ENCODE measurements around the gene HIVEP1. TPM values are rescaled to one million over a fixed set of nuclear protein-coding genes. Genes with fewer than 3 reads are reported as not detected.

Gene HIVEP1
- total RNA-seq, 1 donor from 2014 or later = 48.9 TPM

DNA sequence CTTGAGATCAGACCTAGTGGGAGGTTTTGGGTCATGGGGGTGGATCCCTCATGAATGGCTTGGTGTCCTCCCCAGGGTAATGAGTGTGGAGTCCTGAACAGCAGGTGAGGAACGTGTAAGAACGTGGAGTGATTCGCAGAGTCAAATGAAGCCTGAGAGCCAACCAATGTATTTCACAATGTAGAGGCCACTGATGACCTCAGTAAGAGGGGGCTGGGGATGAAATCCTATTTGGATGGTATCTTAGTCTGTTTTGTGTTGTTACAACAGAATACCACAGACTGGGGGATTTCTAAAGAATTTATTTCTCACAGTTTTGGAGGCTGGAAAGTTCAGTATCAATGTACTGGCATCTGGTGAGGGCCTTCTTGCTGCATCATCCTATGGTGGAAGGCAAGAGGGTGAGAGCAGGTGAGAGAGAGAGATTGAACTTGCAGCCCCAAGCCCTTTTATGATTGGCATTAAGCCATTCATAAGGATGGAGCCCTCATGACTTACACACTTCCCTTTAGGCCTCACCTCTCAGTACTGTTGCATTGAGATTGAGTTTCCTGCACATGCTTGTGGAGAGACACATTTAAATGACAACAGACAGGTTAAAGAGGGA, 47.3 kb upstream of the HIVEP1 start:
- Mint-ChIP-seq H3K27ac (ENCODE audit: unreplicated experiment) (no peak overlapping the region), H3K27me3 (ENCODE audit: low read depth, unreplicated experiment) (no peaks in the 10 kb centered on the region), H3K4me1 (ENCODE audit: low read depth, unreplicated experiment) (peaks cover 10% of the 10 kb centered on the region), H3K9me3 (ENCODE audit: unreplicated experiment) (peaks cover 2% of the 10 kb centered on the region), H3K36me3 (ENCODE audit: low read depth, unreplicated experiment) (peaks cover 2% of the 10 kb centered on the region), H3K4me3 (ENCODE audit: unreplicated experiment) (no peak overlapping the region)
- DNase-seq (ENCODE audit: low read depth) (no peak), FAIRE-seq (no peak)
- H3K9me3 ChIP-seq (ENCODE audit: insufficient read depth, low read depth, low read length) = no peaks in the 10 kb centered on the region
- H4K20me1 ChIP-seq (ENCODE audit: insufficient read depth, low read length) = no peaks in the 10 kb centered on the region
- H3K4me2 ChIP-seq (ENCODE audit: low read length) = no peak overlapping the region
- H3K4me3 ChIP-seq (ENCODE audit: insufficient read depth, low read depth, low read length) = no peak overlapping the region
- no peaks in the 10 kb centered on the region for H3K36me3 ChIP-seq (ENCODE audit: insufficient read depth, low read length)
- no peak overlapping the region for H3K27ac ChIP-seq (ENCODE audit: low read depth, low read length)
- no peak overlapping the region for H3K9ac ChIP-seq (ENCODE audit: low read length)
- H3K4me1 ChIP-seq (ENCODE audit: insufficient read depth, low read length) = peaks cover 9% of the 10 kb centered on the region
- H3K79me2 ChIP-seq (ENCODE audit: insufficient read depth, low read length) = no peaks in the 10 kb centered on the region
- H2AFZ ChIP-seq (ENCODE audit: low read depth, low read length) = no peak overlapping the region
- TF ChIP-seq EZH2 (IDR thresholded peaks at IDR 0.05; ENCODE audit: insufficient read depth, low read length) = no peak
- TF ChIP-seq, protein P1, sequence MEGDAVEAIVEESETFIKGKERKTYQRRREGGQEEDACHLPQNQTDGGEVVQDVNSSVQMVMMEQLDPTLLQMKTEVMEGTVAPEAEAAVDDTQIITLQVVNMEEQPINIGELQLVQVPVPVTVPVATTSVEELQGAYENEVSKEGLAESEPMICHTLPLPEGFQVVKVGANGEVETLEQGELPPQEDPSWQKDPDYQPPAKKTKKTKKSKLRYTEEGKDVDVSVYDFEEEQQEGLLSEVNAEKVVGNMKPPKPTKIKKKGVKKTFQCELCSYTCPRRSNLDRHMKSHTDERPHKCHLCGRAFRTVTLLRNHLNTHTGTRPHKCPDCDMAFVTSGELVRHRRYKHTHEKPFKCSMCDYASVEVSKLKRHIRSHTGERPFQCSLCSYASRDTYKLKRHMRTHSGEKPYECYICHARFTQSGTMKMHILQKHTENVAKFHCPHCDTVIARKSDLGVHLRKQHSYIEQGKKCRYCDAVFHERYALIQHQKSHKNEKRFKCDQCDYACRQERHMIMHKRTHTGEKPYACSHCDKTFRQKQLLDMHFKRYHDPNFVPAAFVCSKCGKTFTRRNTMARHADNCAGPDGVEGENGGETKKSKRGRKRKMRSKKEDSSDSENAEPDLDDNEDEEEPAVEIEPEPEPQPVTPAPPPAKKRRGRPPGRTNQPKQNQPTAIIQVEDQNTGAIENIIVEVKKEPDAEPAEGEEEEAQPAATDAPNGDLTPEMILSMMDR (IDR thresholded peaks at IDR 0.05; ENCODE audit: insufficient read depth, low read depth, low read length) = no peak
- no peaks in the 10 kb centered on the region for H3K27me3 ChIP-seq (ENCODE audit: insufficient read depth, low read length)

DNA sequence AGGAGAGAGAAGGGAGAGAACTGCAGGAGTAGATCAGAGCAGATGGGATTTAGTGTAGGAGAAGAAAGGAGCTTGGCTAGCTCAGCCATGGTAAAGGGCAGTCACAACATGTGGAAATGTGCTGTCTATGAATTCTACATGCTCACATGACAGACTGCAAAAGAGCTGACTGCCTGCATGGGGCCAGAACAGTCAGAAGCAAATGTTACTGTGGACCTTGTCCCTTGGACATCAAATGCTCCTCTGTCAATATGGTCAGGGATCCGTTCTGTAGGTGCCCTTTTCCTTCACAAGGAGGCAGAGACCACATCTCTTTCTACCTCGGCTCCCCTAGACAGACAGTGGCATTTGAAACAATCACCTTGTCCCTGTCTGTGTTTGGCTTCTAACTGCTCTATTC, 46.6 kb upstream of the HIVEP1 start:
- Histone ChIP-seq H3K9ac (ENCODE audit: low read length) (no peak overlapping the region), H3K4me1 (ENCODE audit: insufficient read depth, low read length) (peaks cover 14% of the 10 kb centered on the region)
- H3K36me3 Mint-ChIP-seq (ENCODE audit: low read depth, unreplicated experiment) = peaks cover 2% of the 10 kb centered on the region

More for the DNA sequence above, 46.6 kb upstream of the HIVEP1 start:
- no peak overlapping the region for H3K27ac Mint-ChIP-seq (ENCODE audit: unreplicated experiment)
- DNase-seq (ENCODE audit: low read depth) = no peak
- no peak overlapping the region for H3K4me3 ChIP-seq (ENCODE audit: insufficient read depth, low read depth, low read length)
- no peak overlapping the region for H3K4me3 Mint-ChIP-seq (ENCODE audit: unreplicated experiment)
- peaks cover 10% of the 10 kb centered on the region for H3K4me1 Mint-ChIP-seq (ENCODE audit: low read depth, unreplicated experiment)
- H3K27ac ChIP-seq (ENCODE audit: low read depth, low read length) = no peak overlapping the region
- TF ChIP-seq, protein P1 (IDR thresholded peaks at IDR 0.05; ENCODE audit: insufficient read depth, low read depth, low read length) = no peak
- TF ChIP-seq EZH2 (IDR thresholded peaks at IDR 0.05; ENCODE audit: insufficient read depth, low read length) = no peak
- peaks cover 2% of the 10 kb centered on the region for H3K9me3 Mint-ChIP-seq (ENCODE audit: unreplicated experiment)
- no peaks in the 10 kb centered on the region for H3K27me3 Mint-ChIP-seq (ENCODE audit: low read depth, unreplicated experiment)
- no peak for FAIRE-seq
- no peaks in the 10 kb centered on the region for H3K36me3 ChIP-seq (ENCODE audit: insufficient read depth, low read length)
- no peak overlapping the region for H3K4me2 ChIP-seq (ENCODE audit: low read length)
- H2AFZ ChIP-seq (ENCODE audit: low read depth, low read length) = no peak overlapping the region
- H3K9me3 ChIP-seq (ENCODE audit: insufficient read depth, low read depth, low read length) = no peaks in the 10 kb centered on the region
- H4K20me1 ChIP-seq (ENCODE audit: insufficient read depth, low read length) = no peaks in the 10 kb centered on the region
- H3K79me2 ChIP-seq (ENCODE audit: insufficient read depth, low read length) = no peaks in the 10 kb centered on the region
- H3K27me3 ChIP-seq (ENCODE audit: insufficient read depth, low read length) = no peaks in the 10 kb centered on the region
